AG04449 (cell line): ENCODE results near the gene CNTN4.

Source experiments
- CTCF ChIA-PET: fragments of 350-600 bp; formaldehyde crosslinking; extraction: SDS; loops from one replicate; lab custom pipeline; 2021; ENCODE audit warnings: antibody characterized with exemption; lab: Yijun Ruan, JAX
- POLR2A ChIA-PET: fragments of 400-600, 350-600 bp; formaldehyde crosslinking; extraction: SDS; loops from one replicate; lab custom pipeline; 2020; ENCODE audit warnings: antibody characterized with exemption, inconsistent platforms; lab: Yijun Ruan, JAX
- DNase-seq: peaks from one replicate; pipeline ENCODE4 v3.0.0-alpha.2; 2010; ENCODE audit warnings: low read depth, low spot score
- H3K4me3 ChIP-seq: 2 replicates; pipeline ENCODE4 v1.5.1; 2011; ENCODE audit warnings: low read depth, mild to moderate bottlenecking, control low read depth, low read length
- TF ChIP-seq, protein P1 (sequence below): IDR thresholded peaks from one replicate; pipeline ENCODE4 v1.5.1; 2011; ENCODE audit warnings: mild to moderate bottlenecking, moderate library complexity, low read length, control low read depth, inconsistent platforms; ENCODE audit not compliant: insufficient read depth; ENCODE audit errors: missing control alignments

CNTN4 gene

GRCh38 chr3:2156244-2156847 lies 57.7 kb downstream of the CNTN4 start:
- TF ChIP-seq, protein P1, sequence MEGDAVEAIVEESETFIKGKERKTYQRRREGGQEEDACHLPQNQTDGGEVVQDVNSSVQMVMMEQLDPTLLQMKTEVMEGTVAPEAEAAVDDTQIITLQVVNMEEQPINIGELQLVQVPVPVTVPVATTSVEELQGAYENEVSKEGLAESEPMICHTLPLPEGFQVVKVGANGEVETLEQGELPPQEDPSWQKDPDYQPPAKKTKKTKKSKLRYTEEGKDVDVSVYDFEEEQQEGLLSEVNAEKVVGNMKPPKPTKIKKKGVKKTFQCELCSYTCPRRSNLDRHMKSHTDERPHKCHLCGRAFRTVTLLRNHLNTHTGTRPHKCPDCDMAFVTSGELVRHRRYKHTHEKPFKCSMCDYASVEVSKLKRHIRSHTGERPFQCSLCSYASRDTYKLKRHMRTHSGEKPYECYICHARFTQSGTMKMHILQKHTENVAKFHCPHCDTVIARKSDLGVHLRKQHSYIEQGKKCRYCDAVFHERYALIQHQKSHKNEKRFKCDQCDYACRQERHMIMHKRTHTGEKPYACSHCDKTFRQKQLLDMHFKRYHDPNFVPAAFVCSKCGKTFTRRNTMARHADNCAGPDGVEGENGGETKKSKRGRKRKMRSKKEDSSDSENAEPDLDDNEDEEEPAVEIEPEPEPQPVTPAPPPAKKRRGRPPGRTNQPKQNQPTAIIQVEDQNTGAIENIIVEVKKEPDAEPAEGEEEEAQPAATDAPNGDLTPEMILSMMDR, result peak; percentile 15
- ChIA-PET POLR2A (no interaction called here), CTCF (no interaction called here)
- H3K4me3 ChIP-seq, result no peak overlapping the region
- no peak for DNase-seq

DNA sequence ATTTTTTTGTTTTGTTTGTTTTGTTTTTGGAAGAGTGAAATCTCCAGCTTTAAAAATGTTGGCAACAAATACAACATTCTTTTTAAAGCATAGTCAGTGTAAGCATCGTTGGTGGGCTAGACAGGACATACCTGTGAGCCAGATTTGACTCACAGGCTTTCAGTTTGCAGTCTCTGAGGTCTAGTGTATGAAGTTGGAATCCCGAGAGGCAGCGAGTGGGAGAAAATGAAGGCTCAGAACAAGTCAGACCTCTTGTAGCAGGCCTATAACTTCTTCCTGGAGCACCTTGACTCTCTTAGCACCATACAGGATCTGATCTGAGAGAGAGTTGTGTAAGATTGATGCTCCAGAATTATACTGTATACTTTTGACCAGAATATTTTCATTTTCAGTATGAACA lies 60.2 kb downstream of the CNTN4 start:
- no peak overlapping the region for H3K4me3 ChIP-seq
- no peak for DNase-seq
- TF ChIP-seq, protein P1, result no peak
- POLR2A ChIA-PET, result no interaction called here
- CTCF ChIA-PET, result no interaction called here

DNA sequence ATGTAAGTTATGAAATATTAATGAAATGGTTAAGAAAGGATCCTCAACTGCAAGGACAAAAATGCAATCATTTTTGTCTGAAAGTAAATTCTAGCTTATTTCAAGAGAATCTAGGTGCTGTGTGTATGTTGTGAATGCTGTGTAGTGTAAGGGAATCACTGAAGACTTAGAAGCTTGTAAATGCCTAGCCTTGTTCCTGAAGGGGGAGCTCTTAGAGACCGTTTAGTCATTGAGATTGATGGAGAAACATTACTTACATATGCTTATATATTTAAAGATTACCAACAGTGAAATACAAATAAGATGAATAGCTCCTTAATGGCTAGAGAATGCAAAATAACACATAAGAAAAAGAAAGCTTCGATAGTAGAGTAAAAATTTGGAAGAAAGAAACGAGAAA lies 67.9 kb downstream of the CNTN4 start:
- POLR2A ChIA-PET, result no interaction called here

DNA sequence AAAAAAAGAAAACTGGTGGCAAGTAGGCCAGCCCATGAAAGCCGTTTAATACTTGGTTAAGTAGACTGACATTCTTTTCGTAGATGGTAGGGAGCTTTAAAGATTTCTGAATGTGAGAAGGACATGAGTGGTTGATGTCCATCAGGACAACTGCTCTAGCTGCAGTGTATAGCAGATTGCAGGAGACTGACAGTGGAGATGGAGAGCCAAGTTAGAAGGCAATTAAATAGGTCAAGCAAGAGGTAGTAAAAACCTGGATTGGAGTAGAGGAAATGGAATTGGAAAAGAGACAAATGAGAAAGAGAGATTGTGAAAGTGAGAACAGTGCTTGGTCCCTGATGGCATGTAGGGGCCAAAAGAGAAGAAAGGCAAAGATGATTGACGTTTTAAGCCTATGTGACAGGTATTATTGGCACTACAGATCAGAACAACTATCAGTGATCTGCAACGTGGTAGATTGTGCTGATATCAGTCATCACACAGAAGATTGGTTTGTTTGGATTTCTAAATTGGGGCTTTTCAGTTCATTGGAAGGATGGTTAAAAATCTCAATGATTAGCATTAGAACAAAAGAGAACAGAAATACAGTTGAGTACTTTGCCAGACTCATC lies 74.0 kb downstream of the CNTN4 start:
- no peak for DNase-seq
- no peak overlapping the region for H3K4me3 ChIP-seq
- TF ChIP-seq, protein P1, result no peak
- ChIA-PET POLR2A (no interaction called here), CTCF (no interaction called here)

More for the DNA sequence above, 67.9 kb downstream of the CNTN4 start:
- no peak for DNase-seq
- CTCF ChIA-PET, result no interaction called here
- H3K4me3 ChIP-seq, result no peak overlapping the region
- TF ChIP-seq, protein P1, result no peak

- POLR2A ChIA-PET, result no interaction called here
- TF ChIP-seq, protein P1, result no peak
- CTCF ChIA-PET, result no interaction called here
Observed at GRCh38 chr3:2180634-2181033, 82.0 kb downstream of the CNTN4 start.

DNA sequence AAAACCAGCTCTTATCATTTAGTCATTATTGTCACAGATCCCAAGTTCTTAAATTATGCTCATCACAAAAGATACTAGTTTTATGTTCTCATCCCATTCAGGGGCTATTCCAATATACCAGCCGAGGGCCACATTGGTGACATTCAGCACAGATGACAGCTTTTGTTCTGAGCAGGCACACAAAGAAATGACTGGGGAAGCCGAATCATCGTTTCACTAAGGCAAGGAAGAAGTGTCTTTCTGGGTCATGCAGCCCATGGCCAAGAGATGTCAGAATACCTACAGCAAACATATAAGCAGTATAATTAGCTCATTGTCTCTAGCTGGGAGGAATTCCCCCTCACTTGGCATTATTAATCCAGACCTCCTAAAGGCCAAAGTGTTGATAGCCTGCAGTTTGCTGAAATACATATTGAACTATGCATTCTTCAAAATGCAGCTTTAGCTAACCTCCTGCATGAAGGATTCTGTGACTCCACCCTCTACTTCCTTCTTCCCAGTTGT lies 100.2 kb downstream of the CNTN4 start:
- ChIA-PET POLR2A (no interaction called here), CTCF (no interaction called here)
- TF ChIP-seq, protein P1, result no peak
- DNase-seq, result no peak
- no peak overlapping the region for H3K4me3 ChIP-seq

More at GRCh38 chr3:2180634-2181033, 82.0 kb downstream of the CNTN4 start:
- H3K4me3 ChIP-seq, result no peak overlapping the region
- no peak for DNase-seq
